ENCODE measurements around the gene ATP9B. TPM values are rescaled to one million over a fixed set of nuclear protein-coding genes. Genes with fewer than 3 reads are reported as not detected.

The ATP9B gene
- total RNA-seq, 1 donor from 2014 or later, result 12.6 TPM

DNA sequence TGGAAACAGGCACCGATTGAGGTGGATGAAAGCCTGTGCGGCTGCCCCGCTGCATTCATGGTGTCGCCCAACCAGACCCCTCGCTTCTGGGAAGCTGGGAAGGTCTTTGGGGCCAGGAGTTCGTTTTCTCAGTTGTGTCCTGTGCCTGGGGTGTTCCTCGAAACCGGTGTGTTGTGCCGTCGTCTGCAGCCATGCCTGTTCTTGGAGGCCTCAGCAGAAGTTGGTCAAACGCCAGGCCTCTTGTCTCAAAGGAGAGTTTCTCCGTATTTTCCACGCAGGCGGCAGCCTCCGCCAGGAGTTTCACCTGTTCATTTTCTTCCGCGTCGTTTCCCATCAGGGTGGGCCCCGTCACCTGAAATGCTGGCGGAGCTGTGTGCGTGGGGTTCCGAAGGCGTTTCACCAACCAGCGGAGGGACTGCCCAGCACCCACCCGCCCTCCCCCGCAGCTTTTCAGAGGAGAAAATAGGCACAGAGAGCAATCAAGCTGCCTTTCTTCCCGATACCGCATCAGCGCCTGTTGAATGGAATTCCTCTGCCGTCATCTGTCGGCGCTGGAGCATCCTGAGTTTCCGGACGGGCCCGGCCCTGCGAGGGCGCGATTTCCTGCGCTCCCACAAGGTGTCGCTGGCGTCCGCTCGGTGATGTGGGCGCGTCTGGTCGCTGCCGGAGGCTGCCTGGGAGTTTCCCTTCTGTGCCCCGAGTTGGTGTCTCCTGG, 309.5 kb downstream of the ATP9B start:
- Mint-ChIP-seq H3K36me3 (ENCODE audit: low read depth, unreplicated experiment) (peaks cover 3% of the 10 kb centered on the region), H3K27ac (ENCODE audit: unreplicated experiment) (no peak overlapping the region), H3K27me3 (ENCODE audit: low read depth, unreplicated experiment) (peaks cover 2% of the 10 kb centered on the region), H3K9me3 (ENCODE audit: unreplicated experiment) (no peaks in the 10 kb centered on the region), H3K4me1 (ENCODE audit: low read depth, unreplicated experiment) (no peaks in the 10 kb centered on the region), H3K4me3 (ENCODE audit: unreplicated experiment) (no peak overlapping the region)
- Histone ChIP-seq H2AFZ (ENCODE audit: low read depth, low read length) (peak overlapping the region; percentile 16), H3K4me2 (ENCODE audit: low read length) (peak overlapping the region; percentile 44), H3K9me3 (ENCODE audit: insufficient read depth, low read depth, low read length) (no peaks in the 10 kb centered on the region), H3K27ac (ENCODE audit: low read depth, low read length) (no peak overlapping the region), H3K4me3 (ENCODE audit: insufficient read depth, low read depth, low read length) (no peak overlapping the region), H3K27me3 (ENCODE audit: insufficient read depth, low read length) (peaks cover 3% of the 10 kb centered on the region), H4K20me1 (ENCODE audit: insufficient read depth, low read length) (peaks cover 8% of the 10 kb centered on the region), H3K9ac (ENCODE audit: low read length) (no peak overlapping the region), H3K4me1 (ENCODE audit: insufficient read depth, low read length) (peaks cover 3% of the 10 kb centered on the region), H3K36me3 (ENCODE audit: insufficient read depth, low read length) (no peaks in the 10 kb centered on the region), H3K79me2 (ENCODE audit: insufficient read depth, low read length) (no peaks in the 10 kb centered on the region)
- TF ChIP-seq, protein P1, sequence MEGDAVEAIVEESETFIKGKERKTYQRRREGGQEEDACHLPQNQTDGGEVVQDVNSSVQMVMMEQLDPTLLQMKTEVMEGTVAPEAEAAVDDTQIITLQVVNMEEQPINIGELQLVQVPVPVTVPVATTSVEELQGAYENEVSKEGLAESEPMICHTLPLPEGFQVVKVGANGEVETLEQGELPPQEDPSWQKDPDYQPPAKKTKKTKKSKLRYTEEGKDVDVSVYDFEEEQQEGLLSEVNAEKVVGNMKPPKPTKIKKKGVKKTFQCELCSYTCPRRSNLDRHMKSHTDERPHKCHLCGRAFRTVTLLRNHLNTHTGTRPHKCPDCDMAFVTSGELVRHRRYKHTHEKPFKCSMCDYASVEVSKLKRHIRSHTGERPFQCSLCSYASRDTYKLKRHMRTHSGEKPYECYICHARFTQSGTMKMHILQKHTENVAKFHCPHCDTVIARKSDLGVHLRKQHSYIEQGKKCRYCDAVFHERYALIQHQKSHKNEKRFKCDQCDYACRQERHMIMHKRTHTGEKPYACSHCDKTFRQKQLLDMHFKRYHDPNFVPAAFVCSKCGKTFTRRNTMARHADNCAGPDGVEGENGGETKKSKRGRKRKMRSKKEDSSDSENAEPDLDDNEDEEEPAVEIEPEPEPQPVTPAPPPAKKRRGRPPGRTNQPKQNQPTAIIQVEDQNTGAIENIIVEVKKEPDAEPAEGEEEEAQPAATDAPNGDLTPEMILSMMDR (IDR thresholded peaks at IDR 0.05; ENCODE audit: insufficient read depth, low read depth, low read length), result peak; percentile 86
- no peak for TF ChIP-seq EZH2 (IDR thresholded peaks at IDR 0.05; ENCODE audit: insufficient read depth, low read length)
- FAIRE-seq (peak; percentile 20), DNase-seq (ENCODE audit: low read depth) (peak; percentile 36)

DNA sequence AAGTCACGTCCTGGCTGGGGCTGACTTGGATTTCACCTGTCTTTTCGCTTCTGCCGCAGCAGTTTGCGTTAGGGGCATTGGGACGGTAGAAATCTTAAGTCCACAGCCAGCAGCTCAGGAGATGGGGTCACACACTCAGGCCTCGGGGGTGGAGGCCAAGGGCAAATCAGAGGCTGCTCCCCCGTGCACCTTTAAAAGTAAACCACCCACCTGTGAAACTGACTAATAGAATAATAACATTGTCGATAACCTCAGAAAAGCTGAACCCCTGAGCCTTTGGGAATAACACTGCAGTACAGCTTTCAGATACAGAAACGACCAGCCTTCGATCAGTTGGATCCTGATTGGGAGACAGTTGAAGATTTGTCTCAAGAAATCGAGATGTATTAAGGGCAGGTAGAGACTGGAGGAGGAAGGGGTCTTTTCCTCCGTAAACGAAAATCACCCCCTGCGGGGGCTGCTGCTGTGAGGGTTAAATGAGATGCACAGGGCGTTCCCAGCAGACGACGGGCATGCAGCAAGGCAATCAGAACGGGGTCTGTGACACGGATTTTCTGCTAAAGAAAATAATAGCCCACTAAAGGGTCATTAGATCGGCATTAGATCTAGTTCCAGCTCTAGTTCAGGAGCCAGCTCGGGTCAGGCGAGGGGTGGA, 310.2 kb downstream of the ATP9B start:
- Histone ChIP-seq H3K4me2 (ENCODE audit: low read length) (peak overlapping the region; percentile 44), H4K20me1 (ENCODE audit: insufficient read depth, low read length) (peaks cover 8% of the 10 kb centered on the region), H2AFZ (ENCODE audit: low read depth, low read length) (no peak overlapping the region), H3K79me2 (ENCODE audit: insufficient read depth, low read length) (no peaks in the 10 kb centered on the region), H3K9me3 (ENCODE audit: insufficient read depth, low read depth, low read length) (no peaks in the 10 kb centered on the region), H3K27ac (ENCODE audit: low read depth, low read length) (no peak overlapping the region), H3K27me3 (ENCODE audit: insufficient read depth, low read length) (peaks cover 3% of the 10 kb centered on the region), H3K36me3 (ENCODE audit: insufficient read depth, low read length) (no peaks in the 10 kb centered on the region), H3K4me1 (ENCODE audit: insufficient read depth, low read length) (peaks cover 3% of the 10 kb centered on the region), H3K9ac (ENCODE audit: low read length) (no peak overlapping the region), H3K4me3 (ENCODE audit: insufficient read depth, low read depth, low read length) (no peak overlapping the region)
- DNase-seq (ENCODE audit: low read depth), result no peak
- H3K36me3 Mint-ChIP-seq (ENCODE audit: low read depth, unreplicated experiment), result peaks cover 3% of the 10 kb centered on the region
- H3K4me3 Mint-ChIP-seq (ENCODE audit: unreplicated experiment), result no peak overlapping the region
- FAIRE-seq, result no peak
- no peaks in the 10 kb centered on the region for H3K4me1 Mint-ChIP-seq (ENCODE audit: low read depth, unreplicated experiment)
- no peak for TF ChIP-seq EZH2 (IDR thresholded peaks at IDR 0.05; ENCODE audit: insufficient read depth, low read length)
- TF ChIP-seq, protein P1 (IDR thresholded peaks at IDR 0.05; ENCODE audit: insufficient read depth, low read depth, low read length), result no peak
- H3K9me3 Mint-ChIP-seq (ENCODE audit: unreplicated experiment), result no peaks in the 10 kb centered on the region
- peaks cover 5% of the 10 kb centered on the region for H3K27me3 Mint-ChIP-seq (ENCODE audit: low read depth, unreplicated experiment)
- no peak overlapping the region for H3K27ac Mint-ChIP-seq (ENCODE audit: unreplicated experiment)

Measured in astrocyte (in vitro differentiated cells and primary cell).